ENCODE data around the gene PEAK1.

The PEAK1 gene

DNA sequence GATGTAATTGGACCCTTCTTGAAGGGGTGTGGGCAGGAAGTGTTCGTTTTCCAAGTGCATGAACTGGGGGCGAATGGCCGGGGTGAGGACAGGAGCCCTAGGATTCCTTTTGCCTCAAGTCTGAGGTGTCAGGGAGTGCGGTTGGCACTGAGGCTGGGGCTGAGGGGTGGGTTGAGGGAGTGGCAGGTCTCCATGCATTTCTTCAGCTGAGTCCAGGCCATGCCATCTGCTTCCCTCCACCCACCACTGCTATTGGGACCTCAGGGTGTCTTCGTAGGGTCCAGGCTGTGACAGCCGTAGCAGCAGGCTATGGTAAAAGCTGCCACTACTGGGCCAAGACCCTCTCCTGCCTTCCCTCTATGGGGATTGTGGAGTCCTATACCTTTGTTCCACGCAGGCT is 323.4 kb downstream of the PEAK1 start:
- Histone ChIP-seq H3K9me3 (no peaks in the 10 kb centered on the region), H3K27ac (no peak overlapping the region), H4K20me1 (no peaks in the 10 kb centered on the region), H3K4me2 (no peak overlapping the region), H3K27me3 (no peaks in the 10 kb centered on the region), H3K9ac (no peak overlapping the region), H3K4me3 (no peak overlapping the region), H3K36me3 (no peaks in the 10 kb centered on the region), H3K4me1 (peaks cover 10% of the 10 kb centered on the region; the same call in 1 of the 2 replicates)
- TF ChIP-seq Cebpa-rat (IDR thresholded peaks at IDR 0.05), result no peak

DNA sequence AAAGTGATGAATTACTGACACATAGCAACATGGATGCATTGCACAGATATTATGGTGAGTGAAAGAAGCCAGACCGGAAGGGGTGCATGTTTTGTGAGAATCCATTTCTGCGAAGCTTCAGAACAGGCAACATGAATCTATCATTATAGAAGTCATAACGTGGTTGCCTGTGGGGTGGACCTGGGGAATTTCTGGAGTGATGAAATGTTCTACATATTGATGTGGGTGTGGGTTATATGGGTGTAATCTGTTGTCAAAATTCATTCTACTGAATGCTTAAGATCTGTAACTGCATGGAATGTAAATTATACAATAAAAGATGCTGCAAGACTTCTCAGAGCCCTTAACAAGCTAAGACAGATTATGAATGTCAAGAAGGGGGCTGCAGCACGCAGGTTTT is 323.8 kb downstream of the PEAK1 start:
- Histone ChIP-seq H3K36me3 (no peaks in the 10 kb centered on the region), H3K27me3 (no peaks in the 10 kb centered on the region), H4K20me1 (no peaks in the 10 kb centered on the region), H3K4me3 (no peak overlapping the region), H3K9ac (no peak overlapping the region), H3K4me2 (no peak overlapping the region), H3K4me1 (peaks cover 10% of the 10 kb centered on the region; the same call in 1 of the 2 replicates), H3K27ac (no peak overlapping the region), H3K9me3 (no peaks in the 10 kb centered on the region)
- TF ChIP-seq Cebpa-rat (IDR thresholded peaks at IDR 0.05), result no peak

DNA sequence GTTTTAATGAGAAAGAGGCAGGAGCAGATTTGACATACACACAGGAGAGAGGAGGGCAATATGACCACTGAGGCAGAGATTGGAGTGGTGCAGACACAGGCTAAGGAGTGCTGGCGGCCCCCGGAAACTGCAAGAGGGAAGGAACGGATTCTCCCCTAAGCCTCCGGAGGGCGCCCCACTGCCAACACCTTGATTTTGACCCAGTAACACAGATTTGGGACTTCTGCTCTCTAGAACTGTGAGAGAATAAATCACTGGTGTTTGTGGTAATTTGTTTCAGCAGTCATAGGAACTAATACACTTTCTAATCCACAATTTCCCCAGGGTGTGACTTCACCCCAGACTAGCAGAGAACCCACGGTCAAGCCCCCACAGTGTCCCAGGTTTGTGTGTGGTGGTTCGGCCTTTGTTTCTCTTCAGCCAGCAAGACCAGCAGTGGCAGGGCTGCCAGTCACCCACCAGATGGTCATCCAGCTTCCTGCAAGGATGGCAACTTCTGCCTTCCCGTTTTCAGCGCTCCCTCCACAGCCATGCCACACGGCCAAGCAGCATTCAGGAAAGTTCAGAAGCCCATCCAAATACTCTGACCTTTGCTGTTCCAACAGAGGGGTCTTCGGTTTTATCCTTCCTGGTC is 325.4 kb downstream of the PEAK1 start:
- no peak overlapping the region for H3K9ac ChIP-seq
- no peaks in the 10 kb centered on the region for H3K27me3 ChIP-seq
- no peaks in the 10 kb centered on the region for H4K20me1 ChIP-seq
- H3K4me1 ChIP-seq, result peaks cover 10% of the 10 kb centered on the region; the same call in 1 of the 2 replicates
- H3K4me2 ChIP-seq, result no peak overlapping the region
- no peak overlapping the region for H3K4me3 ChIP-seq
- no peak overlapping the region for H3K27ac ChIP-seq
- no peaks in the 10 kb centered on the region for H3K36me3 ChIP-seq
- no peaks in the 10 kb centered on the region for H3K9me3 ChIP-seq
- TF ChIP-seq Cebpa-rat (IDR thresholded peaks at IDR 0.05), result no peak

- H3K9ac ChIP-seq, result no peak overlapping the region
- no peak for TF ChIP-seq Cebpa-rat (IDR thresholded peaks at IDR 0.05)
- H3K27ac ChIP-seq, result no peak overlapping the region
- H3K4me3 ChIP-seq, result no peak overlapping the region
- H3K4me2 ChIP-seq, result no peak overlapping the region
- peaks cover 10% of the 10 kb centered on the region; the same call in 1 of the 2 replicates for H3K4me1 ChIP-seq
- H3K27me3 ChIP-seq, result no peaks in the 10 kb centered on the region
- no peaks in the 10 kb centered on the region for H3K9me3 ChIP-seq
- H3K36me3 ChIP-seq, result no peaks in the 10 kb centered on the region
- no peaks in the 10 kb centered on the region for H4K20me1 ChIP-seq
Observed at GRCh38 chr15:77093436-77093835, 326.5 kb downstream of the PEAK1 start.

- Histone ChIP-seq H3K36me3 (no peaks in the 10 kb centered on the region), H3K27me3 (no peaks in the 10 kb centered on the region), H3K4me2 (no peak overlapping the region), H3K9me3 (no peaks in the 10 kb centered on the region), H3K9ac (no peak overlapping the region), H3K27ac (no peak overlapping the region), H4K20me1 (no peaks in the 10 kb centered on the region), H3K4me3 (no peak overlapping the region), H3K4me1 (no peaks in the 10 kb centered on the region)
- TF ChIP-seq Cebpa-rat (IDR thresholded peaks at IDR 0.05), result no peak
Observed at GRCh38 chr15:77091097-77091496, 328.8 kb downstream of the PEAK1 start.

GRCh38 chr15:77087213-77087612 is 332.7 kb downstream of the PEAK1 start:
- Histone ChIP-seq H4K20me1 (no peaks in the 10 kb centered on the region), H3K9ac (no peak overlapping the region), H3K4me2 (no peak overlapping the region), H3K36me3 (no peaks in the 10 kb centered on the region), H3K9me3 (no peaks in the 10 kb centered on the region), H3K27me3 (no peaks in the 10 kb centered on the region), H3K4me3 (no peak overlapping the region), H3K27ac (no peak overlapping the region), H3K4me1 (peaks cover 35% of the 10 kb centered on the region)
- TF ChIP-seq Cebpa-rat (IDR thresholded peaks at IDR 0.05), result no peak

- Histone ChIP-seq H3K27ac (no peak overlapping the region), H3K4me1 (peaks cover 41% of the 10 kb centered on the region), H3K9me3 (no peaks in the 10 kb centered on the region), H3K27me3 (no peaks in the 10 kb centered on the region), H3K4me2 (0 out of 2 replicates have a peak overlapping the region, but pooled peaks have one; percentile 67), H3K36me3 (no peaks in the 10 kb centered on the region), H3K9ac (no peak overlapping the region), H4K20me1 (no peaks in the 10 kb centered on the region), H3K4me3 (no peak overlapping the region)
- TF ChIP-seq Cebpa-rat (IDR thresholded peaks at IDR 0.05), result no peak
Observed at GRCh38 chr15:77085297-77085696, 334.6 kb downstream of the PEAK1 start.

GRCh38 chr15:77084436-77084835 is 335.5 kb downstream of the PEAK1 start:
- H3K27me3 ChIP-seq, result no peaks in the 10 kb centered on the region
- no peak for TF ChIP-seq Cebpa-rat (IDR thresholded peaks at IDR 0.05)
- H3K4me2 ChIP-seq, result peak overlapping the region; percentile 67
- no peaks in the 10 kb centered on the region for H3K36me3 ChIP-seq
- 0 out of 2 replicates have a peak overlapping the region, but pooled peaks have one; percentile 33 for H3K4me3 ChIP-seq
- H3K4me1 ChIP-seq, result peaks cover 41% of the 10 kb centered on the region
- H3K9ac ChIP-seq, result no peak overlapping the region
- no peaks in the 10 kb centered on the region for H3K9me3 ChIP-seq
- peak overlapping the region; percentile 44; the same call in 1 of the 2 replicates for H3K27ac ChIP-seq
- no peaks in the 10 kb centered on the region for H4K20me1 ChIP-seq

GRCh38 chr15:77083381-77084160 is 336.3 kb downstream of the PEAK1 start:
- H3K27me3 ChIP-seq, result no peaks in the 10 kb centered on the region
- H4K20me1 ChIP-seq, result no peaks in the 10 kb centered on the region
- H3K4me3 ChIP-seq, result 0 out of 2 replicates have a peak overlapping the region, but pooled peaks have one; percentile 33
- peaks cover 41% of the 10 kb centered on the region for H3K4me1 ChIP-seq
- H3K27ac ChIP-seq, result peak overlapping the region; percentile 44; the same call in 1 of the 2 replicates
- no peaks in the 10 kb centered on the region for H3K9me3 ChIP-seq
- 0 out of 2 replicates have a peak overlapping the region, but pooled peaks have one; percentile 24 for H3K9ac ChIP-seq
- no peaks in the 10 kb centered on the region for H3K36me3 ChIP-seq
- no peak for TF ChIP-seq Cebpa-rat (IDR thresholded peaks at IDR 0.05)
- peak overlapping the region; percentile 67 for H3K4me2 ChIP-seq

GRCh38 chr15:77081971-77082370 is 337.9 kb downstream of the PEAK1 start:
- H3K4me1 ChIP-seq, result peaks cover 41% of the 10 kb centered on the region
- H3K4me3 ChIP-seq, result no peak overlapping the region
- no peaks in the 10 kb centered on the region for H4K20me1 ChIP-seq
- H3K36me3 ChIP-seq, result no peaks in the 10 kb centered on the region
- H3K9ac ChIP-seq, result no peak overlapping the region
- peak overlapping the region; percentile 30; the same call in 1 of the 2 replicates for H3K27ac ChIP-seq
- H3K27me3 ChIP-seq, result no peaks in the 10 kb centered on the region
- no peaks in the 10 kb centered on the region for H3K9me3 ChIP-seq
- TF ChIP-seq Cebpa-rat (IDR thresholded peaks at IDR 0.05), result no peak
- no peak overlapping the region; the same call in 1 of the 2 replicates for H3K4me2 ChIP-seq

Measured in BLaER1 (cell line).